Stimulated activated CD4-positive, alpha-beta T cell treated with anti-CD3 and anti-CD28 coated beads, Interleukin-4, amount 100 ng/mL, for 4 hours (primary cell): ENCODE measurements around the gene CDCA5.

Experiments
- DNase-seq, 2 experiments: peaks; one replicate each; pipeline ENCODE4 v3.0.0-alpha.2; 2020

Gene CDCA5

DNA sequence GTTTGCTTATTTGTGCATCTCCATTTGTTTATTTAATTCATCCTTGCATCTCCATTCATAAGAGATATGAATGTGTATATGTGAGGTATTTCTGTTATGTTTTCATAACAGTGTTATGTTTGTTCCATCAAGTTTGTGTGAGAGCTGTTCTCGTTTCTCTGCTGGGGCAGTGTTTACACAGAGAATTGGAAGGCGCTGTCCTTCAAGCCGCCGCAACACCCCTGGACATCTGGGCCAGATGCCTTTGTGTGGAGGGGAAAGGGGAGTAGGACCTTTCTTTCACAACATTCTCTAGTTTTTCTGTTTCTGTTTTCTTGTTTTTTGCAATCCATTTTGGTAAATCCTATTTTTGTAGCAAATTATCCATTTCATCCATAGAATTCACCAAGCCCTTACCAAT lies 20.8 kb upstream of the CDCA5 start:
- DNase-seq = no peak

DNA sequence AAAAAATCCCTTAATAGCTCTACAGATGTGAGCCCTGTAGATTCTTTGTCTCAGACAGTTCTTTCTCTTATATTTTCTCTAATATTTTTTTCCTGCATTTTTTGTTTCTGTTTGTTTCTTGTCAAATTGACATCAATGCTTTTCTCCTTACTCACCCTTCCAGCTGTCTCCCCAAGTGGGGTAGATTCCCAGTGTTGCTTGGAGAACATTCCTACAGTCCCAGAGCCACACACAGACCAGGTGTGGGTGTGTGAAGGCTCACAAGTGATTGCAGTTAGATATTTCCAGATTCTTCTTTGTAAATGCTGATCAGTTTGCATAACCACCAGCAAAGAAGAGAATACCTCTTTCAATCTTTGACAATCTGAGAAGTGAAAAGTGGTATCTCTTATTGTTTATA lies 19.6 kb upstream of the CDCA5 start:
- DNase-seq = no peak

DNA sequence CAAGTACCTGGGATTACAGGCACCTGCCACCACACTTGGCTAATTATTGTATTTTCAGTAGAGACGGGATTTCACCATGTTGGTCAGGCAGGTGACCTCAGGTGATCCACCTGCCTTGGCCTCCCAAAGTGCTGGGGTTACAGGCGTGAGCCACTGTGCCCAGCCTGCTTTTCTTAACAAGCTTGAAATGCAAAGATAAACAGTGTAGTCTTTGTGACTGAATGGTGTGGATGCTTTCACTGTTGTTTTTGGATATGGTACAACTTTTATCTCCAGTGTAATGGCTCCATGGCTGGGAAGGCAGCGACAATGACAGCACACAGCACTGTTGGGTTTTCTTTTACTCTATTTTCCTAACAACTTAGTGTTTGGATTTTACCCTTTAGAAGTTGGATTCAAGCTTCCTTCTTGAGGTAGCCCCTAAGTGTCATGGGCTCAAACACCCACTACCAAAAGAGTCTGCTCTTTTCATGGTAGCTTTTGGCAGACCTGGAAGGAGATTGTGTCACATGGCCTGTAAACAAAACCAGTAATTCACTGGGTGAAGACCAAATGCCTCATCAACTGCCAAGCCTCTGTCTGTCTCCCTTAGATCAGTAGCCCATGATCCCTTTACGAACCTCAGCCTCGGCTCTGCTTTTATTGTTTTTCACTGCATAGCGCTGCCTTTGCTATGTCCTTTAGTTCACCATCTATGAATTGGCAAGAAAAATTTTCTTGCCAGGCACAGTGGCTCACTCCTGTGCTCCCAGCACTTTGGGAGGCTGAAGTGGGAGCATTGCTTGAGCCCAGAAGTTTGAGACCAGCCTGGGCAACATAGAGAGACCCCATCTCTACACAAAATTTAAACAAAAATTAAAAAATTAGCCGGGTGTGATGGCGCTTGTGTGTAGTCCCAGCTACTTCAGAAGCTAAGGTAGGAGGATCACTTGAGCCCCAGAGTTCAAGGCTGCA lies 18.6 kb upstream of the CDCA5 start:
- no peak for DNase-seq

DNA sequence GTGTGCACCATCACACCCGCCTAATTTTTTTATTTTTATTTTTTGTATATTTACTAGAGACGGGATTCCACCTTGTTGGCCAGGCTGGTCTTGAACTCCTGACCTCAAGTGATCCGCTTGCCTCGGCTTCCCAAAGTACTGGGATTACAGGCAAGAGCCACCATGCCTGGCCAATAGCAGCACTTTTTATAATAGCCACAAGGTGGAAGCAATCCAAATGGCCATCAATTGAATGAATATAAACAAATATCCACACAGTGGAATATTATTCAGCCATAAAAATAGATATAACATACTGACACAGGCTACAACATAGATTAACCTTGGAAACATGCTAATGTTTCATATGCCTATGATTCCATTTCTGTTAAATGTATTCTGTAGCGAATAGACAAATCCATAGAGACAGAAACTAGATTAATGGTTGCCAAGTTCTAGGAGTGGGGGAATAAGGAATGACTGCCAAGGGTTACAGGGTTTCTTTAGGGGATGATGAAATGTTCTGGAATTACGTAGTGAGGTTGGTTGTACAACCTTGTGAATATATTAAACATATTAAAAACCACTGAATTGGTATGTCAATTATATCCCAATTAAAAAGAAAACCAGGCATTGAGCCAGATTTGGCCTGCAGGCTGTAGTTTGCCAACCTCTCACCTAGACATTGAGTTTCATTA lies 17.0 kb upstream of the CDCA5 start:
- DNase-seq = no peak

DNA sequence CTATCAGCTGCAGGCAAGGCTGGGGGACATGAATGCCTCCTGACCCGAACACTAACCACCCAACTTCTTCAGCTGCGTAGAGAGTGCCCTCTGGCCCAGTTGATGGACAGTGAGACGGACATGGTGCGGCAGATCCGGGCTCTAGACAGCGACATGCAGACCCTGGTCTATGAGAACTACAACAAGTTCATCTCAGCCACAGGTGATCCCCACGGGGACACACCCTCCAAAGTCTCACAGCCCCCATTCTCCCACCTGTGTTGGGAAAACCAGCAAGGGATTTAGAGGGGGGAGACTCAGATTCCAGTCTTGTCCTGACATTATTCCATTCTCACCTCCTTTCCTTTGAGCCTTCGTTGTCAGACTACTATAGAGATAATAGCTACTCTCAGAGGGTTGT lies 13.1 kb upstream of the CDCA5 start:
- DNase-seq = no peak

DNA sequence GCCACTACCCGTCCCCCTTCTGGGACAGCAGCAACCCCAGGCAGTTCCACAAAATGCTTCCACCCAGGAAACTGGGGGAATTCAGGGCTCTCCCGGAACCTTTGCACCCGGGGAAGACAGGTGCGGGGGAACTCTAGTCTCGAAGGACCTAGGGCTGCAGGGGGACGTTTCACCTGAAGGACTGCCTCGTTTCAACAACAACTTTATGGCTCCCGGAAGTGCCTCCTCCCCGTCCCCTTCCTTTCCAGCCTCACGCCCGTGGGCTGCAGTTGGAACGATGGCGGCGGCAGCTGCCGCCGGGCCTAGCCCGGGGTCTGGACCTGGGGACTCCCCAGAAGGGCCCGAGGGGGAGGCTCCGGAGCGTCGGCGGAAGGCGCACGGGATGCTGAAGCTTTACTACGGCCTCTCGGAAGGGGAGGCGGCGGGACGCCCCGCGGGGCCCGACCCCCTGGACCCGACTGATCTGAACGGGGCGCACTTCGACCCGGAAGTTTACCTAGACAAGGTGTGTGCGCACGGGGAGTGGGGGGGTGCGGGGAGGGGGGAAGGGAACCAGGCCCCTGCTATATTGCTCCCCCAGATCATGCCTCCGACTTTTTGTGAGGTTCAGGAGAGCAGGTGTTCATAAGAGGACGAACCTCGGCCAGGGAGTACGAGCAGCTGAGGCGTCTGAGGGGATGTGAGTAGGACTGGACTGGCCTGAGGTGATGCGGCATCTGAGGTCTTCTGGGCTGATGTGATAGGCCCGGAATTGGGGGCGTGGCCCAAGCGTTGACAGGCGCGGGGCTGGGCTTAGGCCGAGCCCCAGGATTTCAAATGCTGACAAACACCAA lies 12.3 kb upstream of the CDCA5 start, which contains the start of gene VPS51:
TSS of gene VPS51 (plus strand) at position 241 of the 833 bp plus-strand sequence. CDS start at position 278, 37 bp downstream.
- peak; percentile 74 to 82 for DNase-seq

DNA sequence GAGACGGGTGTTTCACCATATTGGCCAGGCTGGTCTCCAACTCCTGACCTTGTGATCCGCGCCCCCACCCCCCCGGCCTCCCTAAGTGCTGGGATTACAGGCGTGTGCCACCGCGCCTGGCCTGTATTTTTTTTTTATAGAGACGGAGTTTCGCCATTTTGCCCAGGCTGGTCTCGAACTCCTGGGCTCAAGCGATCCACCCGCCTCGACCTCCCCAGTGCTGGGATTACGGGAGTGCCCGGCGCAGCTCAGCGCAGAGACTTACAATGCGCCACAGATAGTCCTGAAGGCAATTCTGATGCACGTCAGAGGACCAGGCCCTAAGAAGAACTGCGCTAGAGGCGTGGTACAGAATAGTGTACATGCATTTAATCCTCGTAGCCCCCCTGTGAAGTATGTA lies 11.6 kb upstream of the CDCA5 start:
- DNase-seq = no peak

DNA sequence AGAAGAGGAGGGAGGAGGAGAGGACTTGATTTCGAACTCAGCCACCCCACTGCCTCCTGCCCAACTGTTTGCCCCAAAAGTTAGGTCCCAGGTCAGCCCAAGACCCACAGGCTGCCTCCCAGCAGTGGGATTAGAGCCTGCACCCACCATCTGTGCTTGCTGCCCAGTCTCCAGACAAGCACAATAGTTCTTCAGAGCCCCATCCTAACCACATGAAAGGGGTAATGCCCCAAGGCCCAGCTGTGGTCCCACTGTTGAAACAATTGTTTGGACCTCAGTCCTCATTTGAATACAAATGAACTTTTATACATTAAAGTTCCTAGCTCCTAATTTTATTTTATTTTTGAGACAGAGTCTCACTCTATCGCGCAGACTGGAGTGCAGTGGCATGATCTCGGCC lies 6.8 kb upstream of the CDCA5 start:
- DNase-seq = no peak

DNA sequence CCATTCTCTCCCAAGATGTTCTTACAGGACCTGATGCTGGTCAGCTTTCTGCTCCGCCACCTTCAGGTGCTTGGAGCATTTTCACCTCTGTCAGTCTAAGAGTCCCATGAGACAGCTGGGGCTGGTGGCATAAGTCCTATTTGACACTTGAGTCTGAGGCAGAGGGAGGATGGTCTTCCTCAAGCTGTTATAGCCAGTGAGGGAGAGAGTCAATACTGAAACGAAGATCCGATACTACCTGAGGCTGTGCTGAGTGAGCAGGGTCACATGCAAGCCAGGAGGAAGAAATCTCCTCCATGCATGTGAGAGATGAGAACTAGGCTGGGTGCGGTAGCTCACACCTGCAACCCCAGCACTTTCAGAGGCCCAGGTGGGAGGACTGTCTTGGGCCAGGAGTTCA lies 5.8 kb upstream of the CDCA5 start:
- no peak for DNase-seq

DNA sequence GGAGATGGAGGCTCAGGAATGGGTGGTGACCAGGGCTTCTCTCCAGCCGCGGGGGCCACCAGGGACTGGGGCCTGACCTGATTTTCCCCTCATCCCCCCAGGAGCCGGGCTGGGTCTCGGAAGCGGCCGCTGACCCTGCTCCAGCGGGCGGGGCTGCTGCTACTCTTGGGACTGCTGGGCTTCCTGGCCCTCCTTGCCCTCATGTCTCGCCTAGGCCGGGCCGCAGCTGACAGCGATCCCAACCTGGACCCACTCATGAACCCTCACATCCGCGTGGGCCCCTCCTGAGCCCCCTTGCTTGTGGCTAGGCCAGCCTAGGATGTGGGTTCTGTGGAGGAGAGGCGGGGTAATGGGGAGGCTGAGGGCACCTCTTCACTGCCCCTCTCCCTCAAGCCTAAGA lies 4.0 kb upstream of the CDCA5 start:
- DNase-seq = no peak

DNA sequence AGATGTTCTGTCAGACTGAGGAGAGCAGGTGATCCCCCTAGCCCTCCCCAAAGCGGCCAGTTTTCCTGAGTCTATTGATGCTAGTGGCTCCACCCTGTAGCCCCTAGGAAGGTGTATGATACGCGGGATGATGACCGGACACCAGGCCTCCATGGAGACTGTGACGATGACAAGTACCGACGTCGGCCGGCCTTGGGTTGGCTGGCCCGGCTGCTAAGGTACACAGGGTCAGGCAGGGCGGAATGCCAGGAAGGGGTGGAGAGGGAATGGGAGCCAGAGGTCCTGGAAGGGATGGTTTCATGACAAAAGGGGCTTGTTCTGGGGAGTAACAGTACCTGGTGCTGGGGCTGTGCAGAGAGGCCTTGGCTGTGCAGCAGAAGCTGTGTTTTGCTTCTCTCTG lies 3.4 kb upstream of the CDCA5 start:
- DNase-seq = no peak

DNA sequence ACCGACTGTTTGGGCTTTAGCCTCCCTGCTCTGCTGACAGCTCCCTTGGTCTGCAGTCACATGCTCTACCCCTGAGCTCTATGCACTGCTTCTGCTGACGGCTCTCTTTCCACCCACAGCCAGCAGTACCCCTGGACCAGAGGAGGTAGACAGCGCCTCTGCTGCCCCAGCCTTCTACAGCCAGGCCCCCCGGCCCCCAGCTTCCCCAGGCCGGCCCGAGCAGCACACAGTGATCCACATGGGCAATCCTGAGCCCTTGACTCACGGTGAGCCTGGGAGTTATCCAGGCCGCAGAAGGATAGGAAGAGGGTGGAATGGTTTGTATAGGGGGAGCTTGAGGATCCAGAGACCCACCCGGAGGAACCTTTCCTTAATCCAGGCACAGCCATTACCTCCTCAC lies 3.0 kb upstream of the CDCA5 start:
- no peak for DNase-seq

DNA sequence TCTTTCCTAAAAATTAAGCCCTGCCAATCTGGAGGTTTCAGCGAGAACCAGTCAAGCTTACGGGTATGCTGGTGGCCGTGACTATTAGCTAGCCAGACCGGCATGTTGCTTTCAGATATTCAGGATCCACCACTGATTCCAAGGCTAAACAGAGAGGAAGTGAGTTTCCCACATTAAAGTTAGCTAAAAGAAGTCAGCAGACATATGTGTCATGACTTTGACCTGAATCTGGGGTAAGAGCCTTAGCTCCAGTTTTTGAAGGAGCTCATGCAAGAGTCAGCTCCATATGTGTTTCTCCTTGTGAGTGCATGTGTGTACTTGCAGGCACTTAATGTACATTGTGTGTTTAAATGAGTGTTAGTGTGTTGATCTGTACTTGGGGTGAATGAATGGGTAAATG lies 1.6 kb upstream of the CDCA5 start:
- no peak for DNase-seq

DNA sequence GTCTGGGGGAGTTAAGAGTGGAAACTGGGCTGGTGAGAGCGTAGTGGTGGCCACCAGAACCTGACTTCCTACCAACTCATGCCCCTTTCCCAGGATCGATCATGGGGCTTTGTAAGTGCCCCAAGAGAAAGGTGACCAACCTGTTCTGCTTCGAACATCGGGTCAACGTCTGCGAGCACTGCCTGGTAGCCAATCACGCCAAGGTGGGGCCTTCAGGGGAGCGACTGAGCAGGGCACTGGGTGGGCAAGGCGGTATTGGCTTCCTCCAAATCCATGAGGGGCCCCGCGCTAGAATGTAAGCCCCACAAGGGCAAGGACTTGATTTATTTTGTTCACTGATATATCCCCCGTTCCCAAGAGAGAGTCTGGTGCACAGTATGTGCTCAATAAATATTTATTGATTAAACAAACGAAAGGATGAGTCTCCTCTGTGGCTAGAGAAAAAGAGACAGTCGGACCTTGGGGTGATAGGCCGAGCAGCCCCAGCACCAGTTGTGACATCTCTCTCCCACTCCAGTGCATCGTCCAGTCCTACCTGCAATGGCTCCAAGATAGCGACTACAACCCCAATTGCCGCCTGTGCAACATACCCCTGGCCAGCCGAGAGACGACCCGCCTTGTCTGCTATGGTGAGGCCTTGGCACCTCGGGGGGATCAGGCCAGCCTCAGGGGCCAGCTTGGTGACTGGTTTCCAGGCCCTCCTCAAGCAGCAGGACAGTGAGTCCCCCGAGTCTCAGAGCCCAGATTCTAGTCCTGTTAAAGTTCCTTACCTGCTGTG lies 947 bp upstream of the CDCA5 start:
- DNase-seq = no peak

DNA sequence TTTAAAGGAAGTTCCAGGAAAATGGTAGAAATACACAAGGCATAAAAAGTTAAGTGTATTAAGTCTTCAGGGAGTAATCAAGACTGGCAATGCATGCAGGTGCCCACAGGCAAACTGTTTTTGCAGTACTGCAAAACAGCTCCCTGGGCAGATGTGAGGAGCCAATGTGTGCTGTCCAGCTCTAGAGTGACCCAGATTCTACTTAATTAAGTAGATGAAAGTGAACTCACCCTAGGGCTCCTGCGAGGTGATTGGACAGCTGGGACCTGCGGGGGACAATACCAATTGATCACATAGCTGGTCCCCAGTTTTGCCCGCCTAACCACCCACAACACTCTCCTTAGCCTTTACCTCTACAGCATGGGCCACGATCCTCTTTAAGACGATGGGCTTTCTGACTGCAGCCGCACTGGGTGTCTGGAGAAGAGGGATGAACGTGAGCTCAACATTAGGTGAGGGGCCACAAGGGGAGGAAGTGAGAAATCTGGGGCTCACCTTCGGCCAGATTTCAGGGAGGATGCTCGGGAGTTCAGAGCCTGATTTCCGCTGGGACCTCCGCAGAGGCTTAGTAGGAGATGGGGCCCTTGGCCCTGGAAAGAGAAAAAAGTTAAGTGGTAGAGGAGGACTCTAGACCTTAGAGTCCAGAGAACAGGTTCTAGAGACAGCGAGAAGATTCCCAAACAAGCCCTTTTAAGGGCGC lies 556 bp downstream of the CDCA5 start:
- no peak for DNase-seq

DNA sequence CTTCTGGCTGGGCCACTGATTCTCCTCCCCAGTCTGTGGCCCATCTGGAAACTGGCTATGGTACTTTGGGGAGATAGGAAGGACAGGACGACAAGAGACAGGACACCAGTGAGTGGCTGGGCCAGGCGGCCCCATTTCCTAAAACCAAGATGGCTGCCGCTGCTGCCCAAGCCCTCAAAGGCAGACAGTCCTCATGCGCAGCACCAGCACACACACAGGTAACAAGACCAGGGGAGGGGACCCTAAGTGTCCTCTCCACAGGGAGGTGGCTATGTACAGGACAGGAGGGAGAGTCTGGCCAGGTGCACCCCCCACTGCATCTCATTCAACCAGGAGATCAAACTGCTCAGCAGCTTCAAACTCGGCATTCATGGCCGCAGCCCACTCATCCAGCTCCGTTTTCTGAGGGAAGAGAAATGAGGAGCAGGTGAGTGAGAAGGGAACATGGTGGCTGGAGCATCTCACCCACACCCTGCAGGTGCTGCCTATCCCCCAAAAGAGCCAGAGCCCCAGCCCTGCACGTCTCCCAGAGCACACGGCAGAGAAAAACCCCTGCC lies 5.0 kb downstream of the CDCA5 start:
- no peak for DNase-seq

DNA sequence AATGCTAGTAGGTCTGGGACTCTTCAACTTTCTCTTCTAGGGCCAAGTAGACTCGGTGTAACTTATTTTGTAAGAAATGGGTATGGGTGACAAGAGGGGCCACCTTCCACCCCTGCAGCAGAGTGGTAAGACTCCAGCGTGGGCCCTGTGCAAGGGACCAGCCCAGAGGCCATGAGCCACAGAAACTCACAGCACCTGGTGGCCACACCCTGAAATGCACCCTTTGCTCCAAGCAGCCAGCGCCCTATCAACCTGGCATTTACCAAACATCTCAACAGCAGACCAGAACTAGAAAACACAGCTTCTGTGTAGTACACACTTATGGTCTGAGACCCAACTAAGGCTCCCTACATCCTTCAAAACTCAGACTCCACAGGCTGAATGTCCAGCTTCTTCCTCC lies 5.7 kb downstream of the CDCA5 start:
- DNase-seq = peak; percentile 60 to 62

DNA sequence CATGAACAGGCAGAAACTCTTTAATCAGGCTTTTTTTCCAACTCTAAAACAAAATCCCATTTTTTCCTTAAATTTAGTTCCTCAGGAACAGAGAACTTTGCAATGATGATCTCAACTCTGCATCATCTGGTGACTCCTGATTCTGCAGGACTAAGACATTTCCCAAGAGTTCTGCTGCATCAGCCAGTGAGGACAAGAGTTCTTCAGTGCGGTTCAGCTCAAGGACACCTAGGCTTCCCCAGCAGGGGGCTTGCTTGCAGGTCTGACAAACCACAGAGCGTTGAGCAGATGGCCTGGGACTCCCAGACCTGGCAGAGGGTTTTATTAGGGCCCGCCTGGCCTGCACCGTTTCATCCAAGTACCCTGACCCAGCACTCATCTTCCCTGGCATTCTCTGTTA lies 6.4 kb downstream of the CDCA5 start:
- no peak for DNase-seq

DNA sequence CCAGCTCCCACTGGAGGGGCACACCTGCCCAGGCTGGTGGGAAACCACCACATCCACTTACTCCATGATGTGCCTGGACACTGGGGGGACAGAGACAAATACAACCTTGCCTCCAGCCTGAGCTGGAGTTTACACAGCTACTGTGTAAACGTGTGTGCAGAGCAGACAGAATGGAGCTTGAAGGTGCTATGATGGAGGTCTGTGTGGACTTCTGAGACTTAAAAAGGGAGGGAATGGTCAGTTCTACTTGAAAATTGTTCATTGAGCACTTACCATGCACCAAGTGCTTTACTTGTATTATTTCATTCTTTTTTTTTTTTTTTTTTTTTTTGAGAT lies 11.2 kb downstream of the CDCA5 start:
- DNase-seq = no peak

DNA sequence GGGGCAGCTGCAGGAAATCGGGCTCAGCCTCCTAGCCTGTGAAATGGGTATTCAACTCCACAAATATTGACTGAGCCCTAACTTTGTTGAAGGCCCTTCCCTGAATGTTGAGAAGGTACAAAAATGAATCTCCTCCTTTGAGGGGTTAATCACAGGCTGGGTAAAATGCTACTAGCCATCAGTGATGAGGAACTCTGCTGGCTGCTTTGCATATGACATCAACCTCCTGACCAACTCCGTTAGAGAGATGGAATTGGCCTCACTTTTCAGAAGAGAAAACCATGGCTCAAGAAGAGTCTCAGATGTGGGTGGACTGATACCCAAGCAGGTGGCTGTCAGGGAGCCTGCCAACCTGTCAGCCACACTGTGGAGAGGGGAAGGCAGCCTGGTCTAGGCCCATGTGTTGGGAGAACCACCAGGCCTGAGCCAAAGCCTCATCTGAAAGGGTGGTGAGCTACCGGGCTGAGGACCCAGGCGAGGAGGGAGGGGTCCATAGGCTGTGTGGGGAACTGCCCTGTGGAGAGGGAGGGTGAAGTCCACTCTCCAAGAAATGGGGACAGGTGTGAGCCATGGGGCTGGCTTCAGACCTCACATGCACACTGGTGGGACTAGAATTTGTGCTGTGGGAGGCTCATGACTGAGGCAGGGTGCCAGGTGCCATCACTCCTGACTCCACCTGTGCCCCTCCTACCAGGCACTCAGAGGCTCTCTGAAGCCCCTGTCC lies 11.8 kb downstream of the CDCA5 start:
- DNase-seq = no peak

DNA sequence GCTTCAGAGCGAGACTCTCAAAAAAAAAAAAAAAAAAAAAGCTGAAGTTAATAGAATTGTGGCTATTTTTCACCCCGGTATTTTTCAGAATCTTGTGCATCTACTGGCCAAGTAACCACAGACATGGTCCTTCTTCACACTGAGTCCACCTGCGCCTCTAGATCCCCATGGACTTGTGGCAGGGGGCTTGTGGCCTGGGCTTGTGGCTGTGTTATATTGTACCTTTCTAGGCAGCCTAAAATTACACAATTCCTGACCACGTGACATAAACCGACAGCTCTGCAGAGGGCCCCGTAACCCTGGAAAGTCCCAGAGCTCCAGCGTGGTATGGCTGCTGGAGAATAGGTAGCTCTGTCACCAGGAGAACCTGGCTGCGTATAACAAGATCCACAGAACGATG lies 14.6 kb downstream of the CDCA5 start:
- no peak for DNase-seq
